ENCODE measurements around the gene KIR2DL1. TPM values are rescaled to one million over a fixed set of nuclear protein-coding genes. Genes with fewer than 3 reads are reported as not detected.
"Not testable (repeated sequence)": the region's sequence is repeated elsewhere in the genome, so short reads cannot be mapped to it uniquely, and the experiment has no call there.

The KIR2DL1 gene
- total RNA-seq, 1 experiment from 2014 or later: not detected

GRCh38 chr19:54782916-54783315, 13.3 kb downstream of the KIR2DL1 start:
- not testable (repeated sequence) for H3K9ac ChIP-seq (ENCODE audit: extremely low read depth, insufficient read length, low read length); H4K8ac ChIP-seq (replicated peaks; ENCODE audit: insufficient read length, low read depth, low read length); H2AK5ac ChIP-seq (ENCODE audit: insufficient read length, low read length); H3K18ac ChIP-seq (ENCODE audit: insufficient read length, low read depth, low read length); H3K27ac Mint-ChIP-seq; H3K4me2 ChIP-seq (ENCODE audit: insufficient read depth, insufficient read length, low read length); DNase-seq; H3K23me2 ChIP-seq (ENCODE audit: insufficient read length, low read depth, low read length, poor library complexity, severe bottlenecking); H2BK12ac ChIP-seq (ENCODE audit: insufficient read length, low read depth, low read length); H3K23ac ChIP-seq (ENCODE audit: insufficient read length, low read depth, low read length); H3K56ac ChIP-seq (ENCODE audit: insufficient read length, low read depth, low read length); H2AFZ ChIP-seq (ENCODE audit: low read length); H3K79me1 ChIP-seq (ENCODE audit: insufficient read depth, low read depth, low read length, poor library complexity, severe bottlenecking); H4K5ac ChIP-seq (ENCODE audit: insufficient read length, low read depth, low read length); H4K20me1 ChIP-seq (ENCODE audit: control insufficient read depth, insufficient read depth, insufficient read length); H3K4me1 Mint-ChIP-seq; H3K27me3 ChIP-seq (ENCODE audit: insufficient read depth, low read length); H2BK20ac ChIP-seq (ENCODE audit: low read depth, low read length, poor library complexity, severe bottlenecking); H3K79me2 ChIP-seq (ENCODE audit: insufficient read depth, low read length); H3K27me3 Mint-ChIP-seq (ENCODE audit: low read depth); H3K27ac ChIP-seq (ENCODE audit: insufficient read length, low read depth, low read length); H3T11ph ChIP-seq (ENCODE audit: low read length); H3K14ac ChIP-seq (ENCODE audit: insufficient read depth, low read length); H4K91ac ChIP-seq (ENCODE audit: insufficient read length, low read depth, low read length); H3K4me3 Mint-ChIP-seq; H2BK15ac ChIP-seq (ENCODE audit: low read depth, low read length); H3K4me1 ChIP-seq (ENCODE audit: insufficient read depth, low read length); H2BK120ac ChIP-seq (ENCODE audit: low read depth, low read length, poor library complexity, severe bottlenecking); H2BK5ac ChIP-seq (ENCODE audit: insufficient read length, low read length); H3K4ac ChIP-seq (ENCODE audit: low read depth, low read length)
- peaks cover 0 to 44% (median 20%) of the 10 kb centered on the region in 3 experiments; a peak in 6 of 7 replicates for H3K36me3 Mint-ChIP-seq (ENCODE audit: insufficient read depth in 1 of 3, low read depth in 3 of 3)
- WGBS (ENCODE audit: extremely low coverage, insufficient read length, low lambda C conversion rate): no CpG with 5 or more reads among the region's 4 CpGs
- H3K9me3 Mint-ChIP-seq: peaks cover 82 to 85% of the 10 kb centered on the region in 2 experiments
- peaks cover 43% of the 10 kb centered on the region for H3K9me3 ChIP-seq (ENCODE audit: control insufficient read depth, low read depth, low read length)

- not testable (repeated sequence) for H4K91ac ChIP-seq (ENCODE audit: insufficient read length, low read depth, low read length); H3K4me1 Mint-ChIP-seq; DNase-seq; H2AFZ ChIP-seq (ENCODE audit: low read length); H4K5ac ChIP-seq (ENCODE audit: insufficient read length, low read depth, low read length); H3K18ac ChIP-seq (ENCODE audit: insufficient read length, low read depth, low read length); H2BK5ac ChIP-seq (ENCODE audit: insufficient read length, low read length); H3K27ac Mint-ChIP-seq; H2BK12ac ChIP-seq (ENCODE audit: insufficient read length, low read depth, low read length); H4K20me1 ChIP-seq (ENCODE audit: control insufficient read depth, insufficient read depth, insufficient read length); H3K56ac ChIP-seq (ENCODE audit: insufficient read length, low read depth, low read length); H4K8ac ChIP-seq (replicated peaks; ENCODE audit: insufficient read length, low read depth, low read length); H3K27me3 ChIP-seq (ENCODE audit: insufficient read depth, low read length); H2BK20ac ChIP-seq (ENCODE audit: low read depth, low read length, poor library complexity, severe bottlenecking); H3K27me3 Mint-ChIP-seq (ENCODE audit: low read depth); H3K79me1 ChIP-seq (ENCODE audit: insufficient read depth, low read depth, low read length, poor library complexity, severe bottlenecking); H3K4me2 ChIP-seq (ENCODE audit: insufficient read depth, insufficient read length, low read length); H3K79me2 ChIP-seq (ENCODE audit: insufficient read depth, low read length); H3T11ph ChIP-seq (ENCODE audit: low read length); H2BK15ac ChIP-seq (ENCODE audit: low read depth, low read length); H3K9ac ChIP-seq (ENCODE audit: extremely low read depth, insufficient read length, low read length); H3K23me2 ChIP-seq (ENCODE audit: insufficient read length, low read depth, low read length, poor library complexity, severe bottlenecking); H3K23ac ChIP-seq (ENCODE audit: insufficient read length, low read depth, low read length); H2AK5ac ChIP-seq (ENCODE audit: insufficient read length, low read length); H3K4me1 ChIP-seq (ENCODE audit: insufficient read depth, low read length); H3K14ac ChIP-seq (ENCODE audit: insufficient read depth, low read length); H3K4me3 Mint-ChIP-seq; H3K27ac ChIP-seq (ENCODE audit: insufficient read length, low read depth, low read length); H2BK120ac ChIP-seq (ENCODE audit: low read depth, low read length, poor library complexity, severe bottlenecking); H3K4ac ChIP-seq (ENCODE audit: low read depth, low read length)
- no CpG with 5 or more reads among the region's 24 CpGs for WGBS (ENCODE audit: extremely low coverage, insufficient read length, low lambda C conversion rate)
- peaks cover 86 to 94% of the 10 kb centered on the region in 2 experiments for H3K9me3 Mint-ChIP-seq
- H3K9me3 ChIP-seq (ENCODE audit: control insufficient read depth, low read depth, low read length): peaks cover 59% of the 10 kb centered on the region
- peaks cover 0 to 50% (median 15%) of the 10 kb centered on the region in 3 experiments; a peak in 6 of 7 replicates for H3K36me3 Mint-ChIP-seq (ENCODE audit: insufficient read depth in 1 of 3, low read depth in 3 of 3)
Observed at GRCh38 chr19:54786091-54786723, 16.6 kb downstream of the KIR2DL1 start.

All from H9 (cell line).